Measurements from ENCODE around the gene IFRD2.

IFRD2 gene

DNA sequence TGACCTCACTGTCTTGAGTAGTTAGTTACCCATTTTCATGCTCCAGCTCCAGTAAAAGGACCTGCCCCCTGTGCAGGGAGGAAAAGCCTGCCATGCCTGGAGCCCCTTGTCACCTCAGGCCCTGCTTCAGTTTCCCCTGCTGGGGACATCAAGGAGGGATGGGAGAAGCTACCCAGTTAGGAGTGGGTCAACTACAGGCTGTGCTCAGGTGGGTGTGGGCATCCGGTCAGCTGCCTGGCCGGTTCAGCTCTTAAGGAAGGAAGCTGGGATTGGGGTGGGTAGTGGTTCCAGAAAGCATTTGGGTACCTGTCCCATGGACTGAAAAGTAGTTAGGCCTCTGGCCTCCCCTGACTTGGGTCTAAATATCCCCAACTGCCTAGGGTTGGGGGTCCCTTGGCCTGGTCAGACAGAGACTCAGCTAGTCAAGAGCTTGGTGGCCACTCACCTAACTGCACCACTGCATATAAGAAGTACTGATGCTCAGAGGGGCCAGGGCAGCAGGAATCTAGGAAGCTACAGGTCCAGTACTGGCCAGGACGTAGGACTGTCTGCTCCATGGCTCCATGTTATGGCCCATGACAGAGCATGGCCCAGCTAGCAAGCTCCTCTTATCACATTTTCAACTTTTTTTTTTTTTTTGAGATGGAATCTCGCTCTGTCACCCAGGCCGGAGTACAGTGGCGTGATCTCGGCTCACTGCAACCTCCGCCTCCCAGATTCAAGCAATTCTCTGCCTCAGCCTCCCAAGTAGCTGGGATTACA lies 12.8 kb downstream of the IFRD2 start:
- Histone ChIP-seq H3K4me2 (ENCODE audit: low read depth, low read length, poor library complexity, severe bottlenecking) (no peak overlapping the region), H3K27me3 (ENCODE audit: insufficient read depth, low read length, poor library complexity, severe bottlenecking) (no peaks in the 10 kb centered on the region), H3F3A (ENCODE audit: low read depth) (no peaks in the 10 kb centered on the region), H3K9me2 (replicated peaks; ENCODE audit: low read depth, low read length) (no peaks in the 10 kb centered on the region), H3K9ac (ENCODE audit: low read depth, low read length, poor library complexity, severe bottlenecking) (no peak overlapping the region), H3K36me3 (ENCODE audit: insufficient read depth, low read length) (no peaks in the 10 kb centered on the region), H2AFZ (ENCODE audit: low read length) (no peak overlapping the region), H3K9me3 (ENCODE audit: insufficient read depth, low read depth, low read length) (no peaks in the 10 kb centered on the region), H4K20me1 (ENCODE audit: insufficient read depth, low read length, poor library complexity, severe bottlenecking) (no peaks in the 10 kb centered on the region), H3K4me1 (ENCODE audit: insufficient read depth, low read length, poor library complexity, severe bottlenecking) (no peaks in the 10 kb centered on the region), H3K79me2 (ENCODE audit: insufficient read depth, low read length) (no peaks in the 10 kb centered on the region), H3K4me3 (ENCODE audit: low read length, poor library complexity, severe bottlenecking) (no peak overlapping the region)
- TF ChIP-seq, protein P1, sequence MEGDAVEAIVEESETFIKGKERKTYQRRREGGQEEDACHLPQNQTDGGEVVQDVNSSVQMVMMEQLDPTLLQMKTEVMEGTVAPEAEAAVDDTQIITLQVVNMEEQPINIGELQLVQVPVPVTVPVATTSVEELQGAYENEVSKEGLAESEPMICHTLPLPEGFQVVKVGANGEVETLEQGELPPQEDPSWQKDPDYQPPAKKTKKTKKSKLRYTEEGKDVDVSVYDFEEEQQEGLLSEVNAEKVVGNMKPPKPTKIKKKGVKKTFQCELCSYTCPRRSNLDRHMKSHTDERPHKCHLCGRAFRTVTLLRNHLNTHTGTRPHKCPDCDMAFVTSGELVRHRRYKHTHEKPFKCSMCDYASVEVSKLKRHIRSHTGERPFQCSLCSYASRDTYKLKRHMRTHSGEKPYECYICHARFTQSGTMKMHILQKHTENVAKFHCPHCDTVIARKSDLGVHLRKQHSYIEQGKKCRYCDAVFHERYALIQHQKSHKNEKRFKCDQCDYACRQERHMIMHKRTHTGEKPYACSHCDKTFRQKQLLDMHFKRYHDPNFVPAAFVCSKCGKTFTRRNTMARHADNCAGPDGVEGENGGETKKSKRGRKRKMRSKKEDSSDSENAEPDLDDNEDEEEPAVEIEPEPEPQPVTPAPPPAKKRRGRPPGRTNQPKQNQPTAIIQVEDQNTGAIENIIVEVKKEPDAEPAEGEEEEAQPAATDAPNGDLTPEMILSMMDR (conservative IDR thresholded peaks at IDR 0.05; ENCODE audit: low read length), result no peak
- no peak for TF ChIP-seq EZH2phosphoT487 (IDR thresholded peaks at IDR 0.05; ENCODE audit: borderline replicate concordance)

DNA sequence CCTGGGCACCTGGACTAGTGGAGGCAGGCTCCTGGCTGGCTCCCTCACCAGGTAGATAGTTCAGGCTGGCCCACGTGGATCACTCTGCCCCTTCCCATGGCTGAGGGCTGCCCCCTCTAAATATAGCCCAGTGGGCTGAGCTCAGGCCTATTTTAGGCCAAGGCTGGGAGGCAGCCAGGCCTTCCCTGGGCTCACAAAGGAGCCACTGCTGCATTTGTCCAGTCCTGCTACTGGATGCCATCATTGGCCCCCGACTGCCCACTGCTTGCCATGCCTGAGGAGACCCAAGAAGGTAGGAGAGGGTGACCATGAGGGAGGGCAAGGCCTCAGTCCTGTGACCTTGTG lies 13.4 kb downstream of the IFRD2 start, which contains the start of gene LSMEM2:
Gene LSMEM2, plus strand, starts transcription at position 208 of the 345 bp plus-strand sequence. Its CDS starts 27 bp downstream, at position 235.
- no peaks in the 10 kb centered on the region for H3K9me2 ChIP-seq (replicated peaks; ENCODE audit: low read depth, low read length)
- no peak within 1 kb of the TSS for H2AFZ ChIP-seq (ENCODE audit: low read length)
- H3K4me2 ChIP-seq (ENCODE audit: low read depth, low read length, poor library complexity, severe bottlenecking), result no peak within 1 kb of the TSS
- no peaks in the 10 kb centered on the region for H3F3A ChIP-seq (ENCODE audit: low read depth)
- no peak within 1 kb of the TSS for H3K4me3 ChIP-seq (ENCODE audit: low read length, poor library complexity, severe bottlenecking)
- no peaks in the 10 kb centered on the region for H3K4me1 ChIP-seq (ENCODE audit: insufficient read depth, low read length, poor library complexity, severe bottlenecking)
- no peaks in the 10 kb centered on the region for H4K20me1 ChIP-seq (ENCODE audit: insufficient read depth, low read length, poor library complexity, severe bottlenecking)
- no peaks in the 10 kb centered on the region for H3K9me3 ChIP-seq (ENCODE audit: insufficient read depth, low read depth, low read length)
- TF ChIP-seq, protein P1 (conservative IDR thresholded peaks at IDR 0.05; ENCODE audit: low read length), result no peak
- no peak for TF ChIP-seq EZH2phosphoT487 (IDR thresholded peaks at IDR 0.05; ENCODE audit: borderline replicate concordance)
- no peaks in the 10 kb centered on the region for H3K36me3 ChIP-seq (ENCODE audit: insufficient read depth, low read length)
- H3K9ac ChIP-seq (ENCODE audit: low read depth, low read length, poor library complexity, severe bottlenecking), result no peak within 1 kb of the TSS
- no peaks in the 10 kb centered on the region for H3K79me2 ChIP-seq (ENCODE audit: insufficient read depth, low read length)
- H3K27me3 ChIP-seq (ENCODE audit: insufficient read depth, low read length, poor library complexity, severe bottlenecking), result no peaks in the 10 kb centered on the region

DNA sequence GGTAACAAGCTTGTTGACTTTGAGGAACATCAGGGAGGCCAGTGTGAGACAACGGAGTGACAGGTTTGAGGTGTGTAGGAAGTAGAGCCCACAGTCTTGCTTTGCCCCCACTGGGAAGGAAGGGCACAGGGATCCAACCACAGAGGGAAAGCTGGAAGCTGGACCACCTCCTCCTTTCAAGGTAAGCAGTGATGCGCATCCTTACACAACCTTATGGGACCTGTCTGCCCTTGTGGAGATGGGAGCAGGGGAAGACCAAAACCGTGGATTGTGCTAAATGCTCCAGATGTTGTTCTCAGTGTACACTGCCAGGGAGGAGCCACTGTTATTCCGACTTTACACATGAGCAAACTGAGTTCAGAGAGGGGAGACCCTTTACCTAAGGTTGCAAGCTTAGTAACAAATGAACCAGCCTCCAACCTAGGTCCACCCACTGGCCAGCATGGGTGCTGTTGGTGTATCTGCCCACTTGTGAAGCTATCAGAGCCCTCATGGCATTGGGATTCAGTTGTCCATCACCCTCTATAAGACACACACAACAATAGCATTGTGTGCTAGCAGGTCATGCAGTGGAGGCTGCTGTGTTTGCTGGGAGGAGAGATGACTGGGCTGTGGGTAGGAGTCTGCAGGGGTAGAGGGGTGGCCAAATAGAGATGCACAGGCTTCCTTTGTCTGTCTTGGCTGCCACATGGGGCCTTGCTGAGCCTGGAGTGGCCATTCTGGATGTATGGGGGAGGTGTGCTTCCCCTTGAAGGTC lies 13.9 kb downstream of the IFRD2 start:
- no peaks in the 10 kb centered on the region for H3K27me3 ChIP-seq (ENCODE audit: insufficient read depth, low read length, poor library complexity, severe bottlenecking)

More for the DNA sequence above, 13.9 kb downstream of the IFRD2 start:
- Histone ChIP-seq H3K79me2 (ENCODE audit: insufficient read depth, low read length) (no peaks in the 10 kb centered on the region), H3K4me2 (ENCODE audit: low read depth, low read length, poor library complexity, severe bottlenecking) (no peak overlapping the region), H3K4me1 (ENCODE audit: insufficient read depth, low read length, poor library complexity, severe bottlenecking) (no peaks in the 10 kb centered on the region), H2AFZ (ENCODE audit: low read length) (no peak overlapping the region), H4K20me1 (ENCODE audit: insufficient read depth, low read length, poor library complexity, severe bottlenecking) (no peaks in the 10 kb centered on the region), H3F3A (ENCODE audit: low read depth) (no peaks in the 10 kb centered on the region), H3K9me3 (ENCODE audit: insufficient read depth, low read depth, low read length) (no peaks in the 10 kb centered on the region), H3K9ac (ENCODE audit: low read depth, low read length, poor library complexity, severe bottlenecking) (no peak overlapping the region), H3K4me3 (ENCODE audit: low read length, poor library complexity, severe bottlenecking) (no peak overlapping the region), H3K9me2 (replicated peaks; ENCODE audit: low read depth, low read length) (no peaks in the 10 kb centered on the region), H3K36me3 (ENCODE audit: insufficient read depth, low read length) (no peaks in the 10 kb centered on the region)
- no peak for TF ChIP-seq EZH2phosphoT487 (IDR thresholded peaks at IDR 0.05; ENCODE audit: borderline replicate concordance)
- TF ChIP-seq, protein P1 (conservative IDR thresholded peaks at IDR 0.05; ENCODE audit: low read length), result no peak

Data from Loucy (cell line).